HEK293 (cell line): ENCODE measurements around the gene TTYH2.

Experiments
- CTCF ChIP-seq: fragments of 450-650 bp; formaldehyde crosslinking; IDR thresholded peaks from 2 replicates; pipeline ENCODE4 v1.5.1; 2016; ENCODE audit warnings: missing biosample characterization, missing genetic modification characterization
- PATZ1 ChIP-seq: fragments of 450-650 bp; formaldehyde crosslinking; IDR thresholded peaks from 2 replicates; pipeline ENCODE4 v1.5.1; 2016; ENCODE audit warnings: missing biosample characterization, missing genetic modification characterization
- ZNF174 ChIP-seq: fragments of 450-650 bp; formaldehyde crosslinking; IDR thresholded peaks from 2 replicates; pipeline ENCODE4 v1.5.0; 2017; ENCODE audit warnings: missing biosample characterization, mild to moderate bottlenecking, missing genetic modification characterization
- ZNF23 ChIP-seq: fragments of 450-650 bp; formaldehyde crosslinking; IDR thresholded peaks from 2 replicates; pipeline ENCODE4 v1.5.1; 2016; ENCODE audit warnings: missing biosample characterization, missing genetic modification characterization, borderline replicate concordance
- ZNF561 ChIP-seq: fragments of 450-650 bp; IDR thresholded peaks from 2 replicates; pipeline ENCODE4 v1.5.1; 2018; ENCODE audit warnings: missing biosample characterization, missing genetic modification characterization, borderline replicate concordance
- ZNF843 ChIP-seq: fragments of 450-650 bp; formaldehyde crosslinking; IDR thresholded peaks from 2 replicates; pipeline ENCODE4 v1.5.1; 2016; ENCODE audit warnings: missing biosample characterization, missing genetic modification characterization
- ZSCAN23 ChIP-seq: fragments of 450-650 bp; formaldehyde crosslinking; IDR thresholded peaks from 2 replicates; pipeline ENCODE4 v1.5.1; 2016; ENCODE audit warnings: missing biosample characterization, missing genetic modification characterization
- TF ChIP-seq, protein P1 (sequence below): fragments of 450-650 bp; formaldehyde crosslinking; conservative IDR thresholded peaks from 2 replicates; pipeline ENCODE4 v1.5.1; 2016; ENCODE audit warnings: low read depth, missing biosample characterization, missing genetic modification characterization
- TF ChIP-seq, protein P2 (sequence below): fragments of 450-650 bp; formaldehyde crosslinking; IDR thresholded peaks from 2 replicates; pipeline ENCODE4 v1.5.1; 2016; ENCODE audit warnings: missing biosample characterization, missing genetic modification characterization

DNA sequence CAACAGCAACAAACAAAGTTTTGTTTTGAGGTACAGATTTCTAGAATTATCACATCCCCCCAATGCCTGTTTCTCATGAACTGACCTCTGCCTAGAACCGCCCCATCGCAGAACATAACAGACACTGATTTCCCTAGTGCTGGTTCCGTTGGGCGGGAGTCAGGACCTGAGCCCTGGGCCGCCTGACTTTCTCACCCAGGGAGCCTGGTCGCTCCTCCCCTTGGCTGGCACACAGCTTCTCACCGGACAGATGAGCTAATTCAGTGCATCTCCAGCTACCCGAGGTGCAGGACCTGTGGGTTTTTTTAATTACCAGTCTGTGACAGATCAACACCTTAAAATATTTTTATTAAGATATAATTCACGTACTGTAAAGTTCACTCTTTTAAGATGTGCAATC lies 30.0 kb upstream of the TTYH2 start:
- TF ChIP-seq CTCF (tag by site-specific recombination) (no peak), ZNF561 (no peak), ZNF174 (tag by site-specific recombination) (no peak), ZNF23 (tag by site-specific recombination) (no peak), PATZ1 (tag by site-specific recombination) (no peak), ZSCAN23 (tag by site-specific recombination) (no peak), ZNF843 (tag by site-specific recombination) (no peak)
- TF ChIP-seq, protein P1, sequence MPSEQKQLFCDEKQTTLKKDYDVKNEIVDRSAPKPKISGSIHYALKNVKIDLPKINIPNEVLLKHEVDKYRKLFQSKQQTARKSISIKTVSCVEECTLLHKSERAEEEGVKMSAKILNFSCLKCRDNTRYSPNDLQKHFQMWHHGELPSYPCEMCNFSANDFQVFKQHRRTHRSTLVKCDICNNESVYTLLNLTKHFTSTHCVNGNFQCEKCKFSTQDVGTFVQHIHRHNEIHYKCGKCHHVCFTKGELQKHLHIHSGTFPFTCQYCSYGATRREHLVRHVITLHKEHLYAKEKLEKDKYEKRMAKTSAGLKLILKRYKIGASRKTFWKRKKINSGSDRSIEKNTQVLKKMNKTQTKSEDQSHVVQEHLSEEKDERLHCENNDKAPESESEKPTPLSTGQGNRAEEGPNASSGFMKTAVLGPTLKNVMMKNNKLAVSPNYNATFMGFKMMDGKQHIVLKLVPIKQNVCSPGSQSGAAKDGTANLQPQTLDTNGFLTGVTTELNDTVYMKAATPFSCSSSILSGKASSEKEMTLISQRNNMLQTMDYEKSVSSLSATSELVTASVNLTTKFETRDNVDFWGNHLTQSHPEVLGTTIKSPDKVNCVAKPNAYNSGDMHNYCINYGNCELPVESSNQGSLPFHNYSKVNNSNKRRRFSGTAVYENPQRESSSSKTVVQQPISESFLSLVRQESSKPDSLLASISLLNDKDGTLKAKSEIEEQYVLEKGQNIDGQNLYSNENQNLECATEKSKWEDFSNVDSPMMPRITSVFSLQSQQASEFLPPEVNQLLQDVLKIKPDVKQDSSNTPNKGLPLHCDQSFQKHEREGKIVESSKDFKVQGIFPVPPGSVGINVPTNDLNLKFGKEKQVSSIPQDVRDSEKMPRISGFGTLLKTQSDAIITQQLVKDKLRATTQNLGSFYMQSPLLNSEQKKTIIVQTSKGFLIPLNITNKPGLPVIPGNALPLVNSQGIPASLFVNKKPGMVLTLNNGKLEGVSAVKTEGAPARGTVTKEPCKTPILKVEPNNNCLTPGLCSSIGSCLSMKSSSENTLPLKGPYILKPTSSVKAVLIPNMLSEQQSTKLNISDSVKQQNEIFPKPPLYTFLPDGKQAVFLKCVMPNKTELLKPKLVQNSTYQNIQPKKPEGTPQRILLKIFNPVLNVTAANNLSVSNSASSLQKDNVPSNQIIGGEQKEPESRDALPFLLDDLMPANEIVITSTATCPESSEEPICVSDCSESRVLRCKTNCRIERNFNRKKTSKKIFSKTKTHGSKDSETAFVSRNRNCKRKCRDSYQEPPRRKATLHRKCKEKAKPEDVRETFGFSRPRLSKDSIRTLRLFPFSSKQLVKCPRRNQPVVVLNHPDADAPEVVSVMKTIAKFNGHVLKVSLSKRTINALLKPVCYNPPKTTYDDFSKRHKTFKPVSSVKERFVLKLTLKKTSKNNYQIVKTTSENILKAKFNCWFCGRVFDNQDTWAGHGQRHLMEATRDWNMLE = no peak
- TF ChIP-seq, protein P2, sequence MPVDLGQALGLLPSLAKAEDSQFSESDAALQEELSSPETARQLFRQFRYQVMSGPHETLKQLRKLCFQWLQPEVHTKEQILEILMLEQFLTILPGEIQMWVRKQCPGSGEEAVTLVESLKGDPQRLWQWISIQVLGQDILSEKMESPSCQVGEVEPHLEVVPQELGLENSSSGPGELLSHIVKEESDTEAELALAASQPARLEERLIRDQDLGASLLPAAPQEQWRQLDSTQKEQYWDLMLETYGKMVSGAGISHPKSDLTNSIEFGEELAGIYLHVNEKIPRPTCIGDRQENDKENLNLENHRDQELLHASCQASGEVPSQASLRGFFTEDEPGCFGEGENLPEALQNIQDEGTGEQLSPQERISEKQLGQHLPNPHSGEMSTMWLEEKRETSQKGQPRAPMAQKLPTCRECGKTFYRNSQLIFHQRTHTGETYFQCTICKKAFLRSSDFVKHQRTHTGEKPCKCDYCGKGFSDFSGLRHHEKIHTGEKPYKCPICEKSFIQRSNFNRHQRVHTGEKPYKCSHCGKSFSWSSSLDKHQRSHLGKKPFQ (tag by site-specific recombination) = no peak
